Dendritic cell treated with granulocyte-macrophage colony-stimulating factor and Interleukin-4, amounts not matched to agents 40 ng/mL and 50 ng/mL, for 4 days (primary cell): Measurements from ENCODE around the gene ETV6.

Experiments
- H3K27ac Mint-ChIP-seq: one replicate; pipeline ENCODE4 v1.8.0; 2022; ENCODE audit warnings: mild to moderate bottlenecking, mixed read lengths
- H3K27me3 Mint-ChIP-seq: one replicate; pipeline ENCODE4 v1.8.0; 2022; ENCODE audit warnings: mild to moderate bottlenecking, mixed read lengths
- H3K36me3 Mint-ChIP-seq: one replicate; pipeline ENCODE4 v1.8.0; 2022; ENCODE audit warnings: low read depth, mixed read lengths
- H3K4me1 Mint-ChIP-seq: one replicate; pipeline ENCODE4 v1.8.0; 2022; ENCODE audit warnings: low read depth, mixed read lengths
- H3K4me3 Mint-ChIP-seq: one replicate; pipeline ENCODE4 v1.8.0; 2022; ENCODE audit warnings: mild to moderate bottlenecking, moderate library complexity, mixed read lengths
- H3K9me3 Mint-ChIP-seq: one replicate; pipeline ENCODE4 v1.8.0; 2022; ENCODE audit warnings: mixed read lengths
- intact Hi-C: fragments of 100-400 bp; cut with micrococcal nuclease; formaldehyde crosslinking; loops from one replicate; pipeline ENCODE4 v1.15.0; 2022

ETV6 gene

DNA sequence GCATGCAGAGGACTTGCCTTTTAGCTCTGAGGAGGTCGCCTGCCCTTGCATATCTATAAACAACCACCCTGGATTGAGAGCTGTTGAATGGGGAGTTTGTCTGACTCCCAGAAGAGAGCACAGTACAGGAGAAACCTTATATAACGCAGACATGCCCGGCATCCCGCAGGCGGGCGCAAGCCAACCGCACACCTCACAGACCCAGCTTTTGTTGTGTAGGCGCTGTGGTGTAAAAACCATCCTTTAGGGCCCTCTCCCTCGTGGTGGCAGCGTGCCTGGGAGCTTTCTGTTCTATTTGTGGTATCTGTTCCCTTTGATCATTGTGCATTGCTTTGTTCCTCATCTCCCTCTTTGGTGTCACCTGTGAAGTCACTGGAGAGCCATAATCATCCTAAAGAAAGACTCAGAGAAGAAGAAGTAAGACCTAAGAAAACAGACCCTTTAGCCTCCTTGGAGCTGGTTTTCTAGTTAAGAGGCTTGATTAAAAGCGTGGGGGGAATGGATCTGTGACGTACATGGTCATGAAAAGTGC is 77.7 kb downstream of the ETV6 start:
- intact Hi-C loops: no loop called here
- Mint-ChIP-seq H3K27ac (peak overlapping the region; percentile 24), H3K27me3 (no peaks in the 10 kb centered on the region), H3K4me3 (no peak overlapping the region), H3K4me1 (peaks cover 91% of the 10 kb centered on the region), H3K9me3 (no peaks in the 10 kb centered on the region), H3K36me3 (peaks cover 80% of the 10 kb centered on the region)

DNA sequence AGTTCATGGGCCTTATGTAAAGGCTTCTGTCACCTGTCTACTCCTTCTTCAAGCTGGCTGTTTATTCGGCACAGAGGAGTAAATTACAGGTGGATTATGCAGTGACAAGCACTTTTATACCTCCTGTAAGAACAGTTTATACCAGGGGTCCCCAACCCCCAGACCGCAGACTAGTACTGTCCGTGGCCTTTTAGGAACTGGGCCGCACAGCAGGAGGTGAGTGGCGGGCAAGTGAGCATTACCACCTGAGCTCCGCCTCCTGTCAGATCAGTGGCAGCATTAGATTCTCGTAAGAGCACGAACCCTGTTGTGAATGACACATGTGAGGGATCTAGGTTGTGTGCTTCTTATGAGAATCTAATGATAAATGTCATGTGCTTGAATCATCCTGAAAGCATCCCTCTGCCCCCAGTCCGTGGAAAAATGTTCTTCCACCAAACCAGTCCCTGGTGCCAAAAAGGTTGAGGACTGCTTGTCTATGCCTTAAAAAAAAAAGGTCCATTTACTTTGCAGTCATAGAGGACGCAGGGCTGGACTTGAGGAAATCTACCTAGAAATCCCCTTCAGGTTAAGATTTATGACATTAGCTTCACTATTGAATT is 78.8 kb downstream of the ETV6 start:
- Mint-ChIP-seq H3K36me3 (peaks cover 80% of the 10 kb centered on the region), H3K9me3 (no peaks in the 10 kb centered on the region), H3K27ac (no peak overlapping the region), H3K27me3 (no peaks in the 10 kb centered on the region), H3K4me3 (no peak overlapping the region), H3K4me1 (peaks cover 92% of the 10 kb centered on the region)
- intact Hi-C loops: no loop called here

DNA sequence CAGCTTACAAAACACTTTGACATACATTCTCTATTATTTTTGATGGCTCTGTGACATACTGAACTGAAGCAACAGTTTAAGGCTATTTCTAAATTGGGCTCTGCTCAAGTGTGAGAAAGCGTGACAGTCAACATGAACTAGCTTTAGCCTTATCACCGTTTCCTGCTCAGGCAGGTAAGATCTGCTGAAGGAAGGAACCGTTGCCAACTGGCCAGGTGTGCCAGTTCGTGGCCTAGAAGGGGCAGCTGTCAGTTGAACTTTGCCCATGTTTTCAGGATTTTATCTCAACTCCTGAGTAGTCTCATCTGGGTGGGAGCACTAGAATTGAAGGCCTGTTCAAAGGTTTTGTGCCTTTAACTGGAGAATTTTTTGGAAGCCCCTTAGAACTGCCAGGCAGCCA is 79.5 kb downstream of the ETV6 start:
- intact Hi-C loops: no loop called here
- H3K4me1 Mint-ChIP-seq: peaks cover 92% of the 10 kb centered on the region
- no peaks in the 10 kb centered on the region for H3K27me3 Mint-ChIP-seq
- peaks cover 80% of the 10 kb centered on the region for H3K36me3 Mint-ChIP-seq
- H3K4me3 Mint-ChIP-seq: no peak overlapping the region
- peak overlapping the region; percentile 84 for H3K27ac Mint-ChIP-seq
- H3K9me3 Mint-ChIP-seq: no peaks in the 10 kb centered on the region

DNA sequence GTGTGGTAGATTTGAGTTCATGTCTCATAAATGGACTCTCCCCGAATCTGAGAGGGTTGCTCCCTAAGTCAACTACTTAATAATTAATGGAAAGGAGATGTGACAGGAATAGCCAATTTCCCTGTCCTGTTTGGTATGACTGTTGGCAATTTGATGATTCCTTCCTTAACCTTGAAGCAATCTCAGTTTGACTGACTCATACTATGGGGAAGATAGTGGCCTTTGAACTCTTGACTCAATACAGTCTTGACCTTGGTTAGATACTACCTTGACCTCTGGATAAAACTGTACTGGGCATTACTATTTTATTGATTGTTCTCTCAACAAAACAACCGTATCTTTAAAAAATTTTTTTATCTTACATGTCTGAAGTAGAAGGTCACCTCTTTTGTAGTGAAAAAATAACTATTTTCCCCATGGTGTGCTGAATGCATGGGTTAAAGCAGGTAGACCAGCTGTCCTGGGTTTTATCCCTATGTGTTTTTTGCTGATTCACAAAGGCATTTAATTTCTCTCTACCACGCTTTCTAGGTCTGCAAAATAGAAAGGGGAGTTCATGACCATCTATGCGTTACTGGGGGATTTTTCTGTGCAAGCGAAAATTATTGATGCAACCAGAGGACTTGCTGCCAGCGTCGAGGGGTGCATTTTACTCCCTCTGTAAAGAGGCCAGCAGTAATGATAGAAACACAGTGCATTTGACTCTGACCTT is 80.1 kb downstream of the ETV6 start:
- Mint-ChIP-seq H3K9me3 (no peaks in the 10 kb centered on the region), H3K27me3 (no peaks in the 10 kb centered on the region), H3K4me1 (peaks cover 90% of the 10 kb centered on the region), H3K36me3 (peaks cover 81% of the 10 kb centered on the region), H3K27ac (peak overlapping the region; percentile 84), H3K4me3 (no peak overlapping the region)
- intact Hi-C loops: no loop called here

DNA sequence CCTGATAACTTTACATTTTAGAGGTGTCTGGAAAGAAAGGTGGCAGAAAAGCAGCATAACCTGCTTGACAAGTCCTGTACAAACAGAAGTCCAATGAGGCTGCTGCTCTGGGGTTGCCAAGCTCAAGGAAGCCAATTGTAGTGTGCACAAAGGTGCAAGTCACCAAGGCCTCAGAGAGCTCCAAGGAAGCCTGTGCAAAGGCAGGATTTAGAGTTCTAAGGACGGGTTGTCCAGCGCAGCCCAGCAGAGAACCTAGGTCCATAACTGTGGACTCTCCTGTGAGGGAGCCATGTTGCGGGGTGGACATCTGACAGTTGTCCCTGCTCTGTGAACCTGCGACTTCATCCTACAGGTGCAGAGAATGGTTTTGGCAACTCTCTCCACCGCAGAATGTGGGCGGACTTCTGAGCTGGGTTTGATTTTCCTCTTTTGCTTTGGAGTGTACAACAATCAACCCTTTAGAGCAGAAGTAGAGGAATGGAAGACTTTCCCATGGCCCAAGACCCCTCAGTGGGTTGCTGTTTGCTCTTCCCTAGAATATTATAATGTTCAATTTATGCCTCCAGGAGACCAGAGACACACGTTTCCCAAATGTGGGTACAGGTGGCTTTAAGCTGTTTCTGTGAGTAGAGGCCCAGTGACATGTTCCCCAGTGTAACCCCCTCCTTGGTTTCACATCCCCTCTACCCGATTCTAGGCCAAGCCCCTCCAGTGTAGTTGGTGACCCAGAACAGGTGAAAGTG is 81.0 kb downstream of the ETV6 start:
- no peak overlapping the region for H3K4me3 Mint-ChIP-seq
- no peaks in the 10 kb centered on the region for H3K9me3 Mint-ChIP-seq
- H3K36me3 Mint-ChIP-seq: peaks cover 87% of the 10 kb centered on the region
- H3K27me3 Mint-ChIP-seq: no peaks in the 10 kb centered on the region
- H3K4me1 Mint-ChIP-seq: peaks cover 91% of the 10 kb centered on the region
- H3K27ac Mint-ChIP-seq: peak overlapping the region; percentile 84
- intact Hi-C loops: no loop called here

DNA sequence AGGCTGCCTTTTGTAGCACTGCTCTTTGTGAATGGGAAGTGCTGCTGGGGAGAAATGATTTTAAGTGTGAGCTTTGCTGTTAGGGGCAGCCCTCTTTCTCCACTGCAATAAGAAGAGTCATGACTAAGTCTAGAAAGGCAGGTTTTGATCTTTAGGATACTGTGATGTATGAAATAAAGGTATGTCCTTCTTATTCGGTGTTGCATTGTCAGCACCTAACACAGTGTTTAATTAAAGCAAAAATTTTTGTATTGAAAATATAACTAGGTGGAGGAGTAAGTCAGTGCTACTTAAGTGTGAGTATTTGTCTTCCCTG is 81.5 kb downstream of the ETV6 start:
- intact Hi-C loops: no loop called here
- Mint-ChIP-seq H3K4me1 (peaks cover 91% of the 10 kb centered on the region), H3K9me3 (no peaks in the 10 kb centered on the region), H3K27ac (peak overlapping the region; percentile 84), H3K36me3 (peaks cover 87% of the 10 kb centered on the region), H3K4me3 (no peak overlapping the region), H3K27me3 (no peaks in the 10 kb centered on the region)

DNA sequence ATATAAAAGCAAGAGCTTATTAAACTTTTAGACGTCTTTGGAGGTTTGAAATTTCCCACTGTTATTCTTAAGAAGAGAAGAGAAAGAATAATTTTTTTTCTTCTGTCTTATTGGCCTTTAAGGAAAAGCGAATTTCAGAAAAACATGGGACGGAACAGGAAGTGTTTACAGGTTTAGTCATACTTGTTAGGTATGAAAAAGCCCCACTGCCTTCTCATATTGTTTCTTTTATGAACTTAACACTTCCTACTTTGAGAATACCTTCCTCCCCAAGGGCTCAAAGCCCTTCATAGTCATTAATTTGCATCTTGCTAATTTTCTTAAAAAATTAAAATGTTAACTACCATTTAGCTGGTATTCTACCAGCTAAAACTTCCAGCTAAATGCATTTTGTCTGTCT is 82.0 kb downstream of the ETV6 start:
- H3K9me3 Mint-ChIP-seq: no peaks in the 10 kb centered on the region
- intact Hi-C loops: no loop called here
- no peaks in the 10 kb centered on the region for H3K27me3 Mint-ChIP-seq
- peak overlapping the region; percentile 84 for H3K27ac Mint-ChIP-seq
- peaks cover 91% of the 10 kb centered on the region for H3K4me1 Mint-ChIP-seq
- H3K36me3 Mint-ChIP-seq: peaks cover 87% of the 10 kb centered on the region
- H3K4me3 Mint-ChIP-seq: no peak overlapping the region

DNA sequence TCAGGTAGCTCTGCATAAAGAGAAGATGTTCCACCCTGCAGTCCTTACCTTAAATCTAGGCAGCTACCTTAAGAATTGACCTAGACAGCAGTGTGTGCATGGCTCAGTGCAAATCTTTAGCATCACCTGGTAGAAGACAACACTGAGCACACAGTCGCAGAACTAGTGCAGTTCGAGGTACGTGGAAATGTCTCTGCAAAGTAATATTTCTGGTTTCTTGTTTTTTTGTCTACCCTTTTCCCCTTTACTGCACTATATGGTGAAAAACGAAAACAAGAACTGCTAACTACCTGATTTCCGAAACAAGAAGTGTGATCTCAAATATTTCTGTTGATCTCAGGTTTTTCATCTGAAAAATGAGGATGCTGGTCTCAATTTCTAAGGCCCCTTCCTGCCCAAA is 82.5 kb downstream of the ETV6 start:
- H3K4me3 Mint-ChIP-seq: no peak overlapping the region
- H3K4me1 Mint-ChIP-seq: peaks cover 91% of the 10 kb centered on the region
- no peaks in the 10 kb centered on the region for H3K27me3 Mint-ChIP-seq
- peaks cover 87% of the 10 kb centered on the region for H3K36me3 Mint-ChIP-seq
- intact Hi-C loops: no loop called here
- no peaks in the 10 kb centered on the region for H3K9me3 Mint-ChIP-seq
- peak overlapping the region; percentile 84 for H3K27ac Mint-ChIP-seq

DNA sequence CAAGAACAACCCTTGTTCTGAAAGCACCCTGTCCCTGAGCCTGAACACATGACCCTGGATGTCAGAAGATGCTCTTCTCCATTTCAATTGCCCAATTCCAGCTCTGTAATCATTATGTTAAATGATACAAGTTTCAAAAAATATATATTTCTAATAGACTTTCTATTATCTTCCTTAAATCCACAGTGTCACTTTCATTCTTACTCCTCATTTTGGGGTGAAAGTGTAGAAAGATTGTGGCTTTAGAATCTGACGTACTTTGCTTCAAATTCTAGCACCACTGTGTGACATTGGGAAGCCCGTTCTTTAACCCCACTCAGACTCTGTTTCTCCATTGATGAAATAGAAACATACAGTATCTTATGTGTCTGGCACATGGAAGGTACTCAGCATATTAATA is 83.2 kb downstream of the ETV6 start:
- peak overlapping the region; percentile 84 for H3K27ac Mint-ChIP-seq
- H3K9me3 Mint-ChIP-seq: no peaks in the 10 kb centered on the region
- intact Hi-C loops: no loop called here
- H3K4me1 Mint-ChIP-seq: peaks cover 93% of the 10 kb centered on the region
- H3K36me3 Mint-ChIP-seq: peaks cover 87% of the 10 kb centered on the region
- no peaks in the 10 kb centered on the region for H3K27me3 Mint-ChIP-seq
- H3K4me3 Mint-ChIP-seq: peak overlapping the region; percentile 39

DNA sequence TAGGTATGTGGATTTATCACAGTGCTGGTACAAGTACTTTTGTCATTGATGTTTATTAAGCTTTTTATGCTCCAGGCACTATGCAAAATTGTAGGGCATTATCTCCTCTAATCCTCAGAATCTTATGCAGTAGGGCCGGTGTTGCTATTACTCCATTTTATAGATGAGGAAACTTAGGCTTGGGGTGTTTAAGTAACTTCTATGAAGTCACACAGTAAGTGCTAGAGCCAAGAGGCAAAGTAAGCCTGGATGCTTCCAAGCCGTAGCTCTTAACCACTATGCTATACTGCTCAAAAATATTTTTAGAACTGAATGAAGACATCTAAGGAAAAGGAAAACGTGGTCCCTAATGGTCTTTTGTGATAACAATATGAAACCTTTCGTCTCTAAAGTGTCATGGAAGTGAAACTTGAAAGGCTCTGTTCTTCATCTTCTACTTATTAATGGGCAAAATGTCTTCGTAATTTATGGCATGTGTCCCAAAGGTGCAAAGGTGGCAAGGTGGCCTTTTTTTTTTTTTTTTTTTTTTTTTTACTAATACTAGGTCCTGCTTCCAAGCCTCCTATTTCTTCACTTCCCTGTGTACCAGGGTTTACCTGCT is 85.2 kb downstream of the ETV6 start:
- Mint-ChIP-seq H3K9me3 (no peaks in the 10 kb centered on the region), H3K4me3 (no peak overlapping the region), H3K4me1 (peaks cover 96% of the 10 kb centered on the region), H3K36me3 (peaks cover 89% of the 10 kb centered on the region), H3K27ac (no peak overlapping the region), H3K27me3 (no peaks in the 10 kb centered on the region)
- intact Hi-C loops: no loop called here

DNA sequence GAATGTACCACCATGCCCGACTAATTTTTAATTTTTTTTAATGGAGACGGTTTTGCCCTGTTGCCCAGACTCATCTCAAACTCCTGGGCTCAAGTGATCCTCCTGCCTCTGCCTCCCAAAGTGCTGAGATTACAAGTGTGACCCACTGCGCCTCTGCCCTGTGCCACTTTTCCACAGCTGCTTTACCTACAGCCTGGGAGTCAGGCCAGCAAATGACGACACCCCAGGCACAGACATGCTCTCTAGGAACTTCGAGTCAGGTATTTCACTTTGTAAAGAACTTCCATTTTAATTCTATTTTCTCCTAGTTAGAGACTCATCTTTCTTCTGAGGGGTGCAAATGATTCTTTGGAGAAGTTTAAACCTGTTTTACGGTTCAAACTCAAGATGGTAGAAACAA is 89.0 kb downstream of the ETV6 start:
- Mint-ChIP-seq H3K9me3 (no peaks in the 10 kb centered on the region), H3K4me3 (peak overlapping the region; percentile 48), H3K4me1 (peaks cover 85% of the 10 kb centered on the region), H3K27me3 (no peaks in the 10 kb centered on the region), H3K36me3 (peaks cover 85% of the 10 kb centered on the region), H3K27ac (peak overlapping the region; percentile 82)
- intact Hi-C loops: no loop called here

DNA sequence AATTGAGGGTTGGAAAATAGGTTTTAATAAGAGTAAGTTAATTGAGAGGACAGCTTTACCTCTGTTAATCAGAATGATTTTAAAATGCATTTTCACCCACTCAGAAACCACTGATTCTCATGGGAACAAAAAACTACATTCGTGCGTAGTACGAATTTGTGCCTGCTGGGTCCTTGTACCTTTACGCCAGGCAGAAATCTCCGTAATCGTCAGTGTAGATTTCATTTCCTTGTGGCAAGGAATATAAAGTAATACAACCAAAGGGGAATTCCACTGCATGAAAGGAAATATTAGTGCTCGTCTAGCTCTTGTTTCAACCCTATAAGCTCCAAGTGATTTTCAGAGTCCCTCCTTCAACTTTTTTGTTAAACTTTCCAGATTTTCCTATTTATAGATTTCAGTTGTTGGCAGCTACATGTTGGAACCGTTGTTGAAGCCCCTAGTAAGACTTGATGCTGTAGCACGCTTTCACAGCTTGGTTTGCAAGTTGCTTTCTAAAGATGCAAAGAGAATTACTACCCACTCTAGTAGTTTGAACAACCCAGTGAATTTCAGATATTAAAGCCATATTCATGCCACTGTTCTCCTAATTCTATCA is 90.6 kb downstream of the ETV6 start:
- peak overlapping the region; percentile 46 for H3K27ac Mint-ChIP-seq
- H3K36me3 Mint-ChIP-seq: peaks cover 76% of the 10 kb centered on the region
- peaks cover 87% of the 10 kb centered on the region for H3K4me1 Mint-ChIP-seq
- intact Hi-C loops: no loop called here
- no peaks in the 10 kb centered on the region for H3K27me3 Mint-ChIP-seq
- H3K9me3 Mint-ChIP-seq: no peaks in the 10 kb centered on the region
- no peak overlapping the region for H3K4me3 Mint-ChIP-seq

DNA sequence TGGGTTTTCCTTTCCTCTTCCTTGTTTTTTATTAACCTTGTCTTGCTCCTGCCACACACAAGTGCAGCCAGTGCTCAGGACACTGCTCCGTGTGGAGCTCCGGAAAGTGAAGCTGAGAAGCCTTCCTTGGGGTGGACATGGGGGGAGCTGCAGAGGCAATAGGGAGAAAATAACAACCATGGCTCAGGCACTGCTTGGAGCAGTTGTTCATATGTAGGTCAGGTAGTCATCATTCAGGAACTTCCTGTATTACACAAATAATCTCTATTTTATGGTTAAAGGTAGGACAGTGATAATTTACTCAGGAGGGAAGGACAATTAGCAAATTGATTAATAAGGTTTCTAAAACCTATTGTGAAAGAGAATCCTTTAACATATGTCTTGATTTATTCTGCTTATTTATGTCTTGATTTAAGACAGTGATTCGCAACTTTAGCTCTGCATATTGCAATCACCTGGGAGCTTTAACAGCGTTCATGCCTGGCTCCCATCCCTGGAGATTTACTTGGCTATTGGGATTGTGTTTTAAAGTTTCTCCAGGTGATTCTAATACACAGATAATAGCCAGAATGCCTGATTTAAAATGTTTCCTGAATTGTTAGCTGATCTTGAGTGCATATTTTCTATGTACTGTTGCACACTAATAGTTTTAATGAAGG is 92.1 kb downstream of the ETV6 start:
- no peaks in the 10 kb centered on the region for H3K27me3 Mint-ChIP-seq
- intact Hi-C loops: no loop called here
- no peak overlapping the region for H3K4me3 Mint-ChIP-seq
- H3K9me3 Mint-ChIP-seq: no peaks in the 10 kb centered on the region
- peaks cover 63% of the 10 kb centered on the region for H3K36me3 Mint-ChIP-seq
- H3K4me1 Mint-ChIP-seq: peaks cover 86% of the 10 kb centered on the region
- H3K27ac Mint-ChIP-seq: peak overlapping the region; percentile 72
